Stimulated activated CD4-positive, alpha-beta T cell treated with anti-CD3 and anti-CD28 coated beads, Interleukin-1b, Interleukin-23, amount 100 ng/mL, for 48 hours (primary cell): Measurements from ENCODE around the gene C3orf20.

ENCODE experiments used
- DNase-seq: peaks from one replicate; pipeline ENCODE4 v3.0.0-alpha.2; 2020

Gene C3orf20

GRCh38 chr3:14674841-14675240 lies at the start of gene C3orf20:
Gene C3orf20 (plus strand): TSS chr3:14675141. CDS start chr3:14682714, 7,573 bp downstream.
- DNase-seq: no peak

- DNase-seq: no peak
These were observed 49.5 kb upstream of the C3orf20 start for GRCh38 chr3:14625443-14625842.

- no peak for DNase-seq
These were observed 47.1 kb upstream of the C3orf20 start for GRCh38 chr3:14627815-14628214.

GRCh38 chr3:14628406-14628805 lies 46.5 kb upstream of the C3orf20 start:
- DNase-seq: no peak

- no peak for DNase-seq
These were observed 44.4 kb upstream of the C3orf20 start for GRCh38 chr3:14630404-14631100.

GRCh38 chr3:14631101-14631497 lies 43.8 kb upstream of the C3orf20 start:
- DNase-seq: no peak

GRCh38 chr3:14631687-14632441 lies 43.1 kb upstream of the C3orf20 start:
- DNase-seq: no peak

- no peak for DNase-seq
These were observed 42.5 kb upstream of the C3orf20 start for GRCh38 chr3:14632442-14632930.

GRCh38 chr3:14633417-14633816 lies 41.5 kb upstream of the C3orf20 start:
- no peak for DNase-seq

- DNase-seq: peak; percentile 43
These were observed 41.0 kb upstream of the C3orf20 start for GRCh38 chr3:14633819-14634424.

- DNase-seq: no peak
These were observed 40.1 kb upstream of the C3orf20 start for GRCh38 chr3:14634763-14635400.

- no peak for DNase-seq
These were observed 38.3 kb upstream of the C3orf20 start for GRCh38 chr3:14636496-14637087.

- no peak for DNase-seq
These were observed 34.8 kb upstream of the C3orf20 start for GRCh38 chr3:14640157-14640562.

GRCh38 chr3:14640734-14641133 lies 34.2 kb upstream of the C3orf20 start:
- DNase-seq: no peak

- DNase-seq: no peak
These were observed 33.6 kb upstream of the C3orf20 start for GRCh38 chr3:14641346-14641745.

- DNase-seq: no peak
These were observed 29.5 kb upstream of the C3orf20 start for GRCh38 chr3:14645453-14645852.

GRCh38 chr3:14646131-14646573 lies 28.8 kb upstream of the C3orf20 start:
- no peak for DNase-seq

- DNase-seq: no peak
These were observed 28.1 kb upstream of the C3orf20 start for GRCh38 chr3:14646589-14647413.

GRCh38 chr3:14647976-14648955 lies 26.7 kb upstream of the C3orf20 start:
- no peak for DNase-seq

GRCh38 chr3:14649466-14649865 lies 25.5 kb upstream of the C3orf20 start:
- DNase-seq: no peak

GRCh38 chr3:14650193-14650592 lies 24.7 kb upstream of the C3orf20 start:
- no peak for DNase-seq
